Vagina (tissue), 2 donors: ENCODE data around the gene RUNX2.

Experiments
- POLR2A ChIP-seq, 2 donors: fragments of 450-650 bp; IDR thresholded peaks; one replicate each; pipeline ENCODE4 v1.6.1; 2017; ENCODE audit warnings: antibody characterized with exemption in 2 of 2, mild to moderate bottlenecking in 2 of 2, moderate library complexity in 2 of 2
- TF ChIP-seq, protein P1 (sequence below), 3 experiments: fragments of 450-650 bp in 2 of 3; fragments of 200-600 bp in 1 of 3; sonication (generic) in 1 of 3; IDR thresholded peaks; one replicate each; pipeline ENCODE4 v1.5.1; 2017 to 2019; ENCODE audit warnings: antibody characterized with exemption in 3 of 3, mild to moderate bottlenecking in 2 of 3, moderate library complexity in 2 of 3

DNA sequence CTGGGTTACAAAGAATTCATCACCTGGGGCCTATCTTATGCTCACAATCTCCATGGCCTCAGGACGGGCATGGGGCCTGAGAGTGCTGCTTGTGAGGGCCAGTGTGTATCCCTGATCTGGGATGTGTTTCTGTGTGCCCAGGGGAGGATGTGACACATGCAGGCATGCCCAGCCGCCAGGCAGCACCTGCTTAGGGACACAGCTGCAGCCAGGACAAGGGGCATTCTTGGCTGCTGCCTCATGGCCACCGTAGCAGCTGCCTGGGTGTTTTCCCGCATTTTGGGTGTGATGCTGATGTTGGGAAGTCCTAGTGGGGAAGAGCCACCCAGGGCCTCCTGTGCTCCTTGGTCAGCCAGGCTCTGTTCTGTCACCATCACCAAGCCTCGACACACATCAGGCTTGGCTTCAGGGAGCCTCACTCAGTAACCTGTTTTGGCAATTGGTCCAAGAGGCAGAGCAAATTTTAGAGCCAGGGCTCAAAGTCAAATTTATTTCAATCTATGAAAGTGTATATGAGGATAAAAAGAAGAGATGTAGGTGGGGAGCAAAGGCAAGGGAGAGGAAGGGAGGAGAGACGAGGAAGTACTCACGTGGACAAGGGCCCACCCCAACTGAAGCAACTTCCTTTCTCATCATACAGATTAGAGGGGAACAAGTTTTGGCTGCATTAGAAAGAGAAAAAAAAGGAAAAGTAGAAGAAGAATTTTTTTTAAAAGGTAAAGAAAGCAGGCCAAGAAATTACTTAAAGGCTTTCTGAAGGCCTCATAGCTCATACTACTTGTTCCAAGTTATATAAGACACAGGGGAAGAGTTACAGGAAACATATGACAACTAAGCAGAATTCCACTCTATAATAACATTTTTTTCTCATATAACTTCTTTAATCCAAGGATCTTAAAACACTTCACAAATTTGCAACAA lies 319.5 kb downstream of the RUNX2 start:
- no peak for TF ChIP-seq POLR2A (IDR thresholded peaks at IDR 0.05)
- TF ChIP-seq, protein P1, sequence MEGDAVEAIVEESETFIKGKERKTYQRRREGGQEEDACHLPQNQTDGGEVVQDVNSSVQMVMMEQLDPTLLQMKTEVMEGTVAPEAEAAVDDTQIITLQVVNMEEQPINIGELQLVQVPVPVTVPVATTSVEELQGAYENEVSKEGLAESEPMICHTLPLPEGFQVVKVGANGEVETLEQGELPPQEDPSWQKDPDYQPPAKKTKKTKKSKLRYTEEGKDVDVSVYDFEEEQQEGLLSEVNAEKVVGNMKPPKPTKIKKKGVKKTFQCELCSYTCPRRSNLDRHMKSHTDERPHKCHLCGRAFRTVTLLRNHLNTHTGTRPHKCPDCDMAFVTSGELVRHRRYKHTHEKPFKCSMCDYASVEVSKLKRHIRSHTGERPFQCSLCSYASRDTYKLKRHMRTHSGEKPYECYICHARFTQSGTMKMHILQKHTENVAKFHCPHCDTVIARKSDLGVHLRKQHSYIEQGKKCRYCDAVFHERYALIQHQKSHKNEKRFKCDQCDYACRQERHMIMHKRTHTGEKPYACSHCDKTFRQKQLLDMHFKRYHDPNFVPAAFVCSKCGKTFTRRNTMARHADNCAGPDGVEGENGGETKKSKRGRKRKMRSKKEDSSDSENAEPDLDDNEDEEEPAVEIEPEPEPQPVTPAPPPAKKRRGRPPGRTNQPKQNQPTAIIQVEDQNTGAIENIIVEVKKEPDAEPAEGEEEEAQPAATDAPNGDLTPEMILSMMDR (IDR thresholded peaks at IDR 0.05), result no peak
